Heart left ventricle (tissue), 16 donors: ENCODE data around the gene SMG9. TPM values are rescaled to one million over a fixed set of nuclear protein-coding genes. Genes with fewer than 3 reads are reported as not detected.

ENCODE experiments used
- ATAC-seq, 4 donors: fragments of 200-7000 bp; cut with Tn5 transposase; one replicate each; pipeline ENCODE4 v1.9.1; 2020 to 2022; ENCODE audit warnings: moderate library complexity in 4 of 4, mild to moderate bottlenecking in 3 of 4, moderate number of reproducible peaks in 1 of 4
- DNase-seq, 5 donors: peaks; one replicate each; pipeline ENCODE4 v3.0.0-alpha.2; 2020
- H3K27ac ChIP-seq, 12 donors: fragments of 200-600 bp; sonication (generic) in 4 of 12; one replicate each; pipeline versions ENCODE4 v1.5.0 to v1.8.0; 2016 to 2022; ENCODE audit warnings: mild to moderate bottlenecking in 2 of 12
- H3K27me3 ChIP-seq, 9 donors: fragments of 200-600 bp; sonication (generic) in 2 of 9; one replicate each; pipeline versions ENCODE4 v1.5.1 to v1.8.0; 2016 to 2022; ENCODE audit warnings: mild to moderate bottlenecking in 3 of 9
- H3K36me3 ChIP-seq, 9 donors: fragments of 200-600 bp; sonication (generic) in 2 of 9; one replicate each; pipeline versions ENCODE4 v1.5.0 to v1.8.0; 2018 to 2022; ENCODE audit warnings: mild to moderate bottlenecking in 2 of 9
- H3K4me1 ChIP-seq, 12 donors: fragments of 200-600 bp; sonication (generic) in 4 of 12; one replicate each; pipeline versions ENCODE4 v1.5.0 to v1.8.0; 2016 to 2022; ENCODE audit warnings: mild to moderate bottlenecking in 3 of 12
- H3K4me3 ChIP-seq, 12 donors: fragments of 200-600 bp; sonication (generic) in 4 of 12; one replicate each; pipeline versions ENCODE4 v1.5.0 to v1.8.0; 2017 to 2022; ENCODE audit warnings: mild to moderate bottlenecking in 9 of 12, moderate library complexity in 4 of 12
- H3K9me3 ChIP-seq, 12 donors: fragments of 200-600 bp; sonication (generic) in 4 of 12; one replicate each; pipeline versions ENCODE4 v1.5.0 to v1.8.0; 2016 to 2022; ENCODE audit warnings: mild to moderate bottlenecking in 1 of 12
- CTCF ChIP-seq, 12 donors: fragments of 200-600 bp; sonication (generic) in 4 of 12; IDR thresholded peaks; one replicate each; pipeline versions ENCODE4 v1.5.0 to v1.8.0; 2018 to 2022; ENCODE audit warnings: antibody characterized with exemption in 12 of 12, mild to moderate bottlenecking in 5 of 12
- POLR2A ChIP-seq, 2 donors: fragments of 450-650 bp; IDR thresholded peaks; one replicate each; pipeline ENCODE4 v1.6.1; 2017; ENCODE audit warnings: antibody characterized with exemption in 2 of 2, mild to moderate bottlenecking in 2 of 2, moderate library complexity in 2 of 2
- WGBS, 4 donors: extraction: QIAGEN DNeasy Blood & Tissue Kit in 2 of 4; methylation state at CpG; one replicate each; pipeline versions ENCODE4 v1.1.5 to v1.1.7; 2013 to 2018; 5-methylcytosine and 5-hydroxymethylcytosine counted together
- intact Hi-C, 10 donors: fragments of 100-400 bp; cut with DNase I; formaldehyde crosslinking; loops; one replicate each; pipeline versions ENCODE4 v1.11.1 to v1.14.2; 2022
- polyA plus RNA-seq, 2 donors: library from polyadenylated mRNA; stranded (reverse); fragments of 200-250 nt; gene quantifications; one replicate each; pipeline ENCODE4 v1.2.3, GENCODE V29; 2013
- total RNA-seq, 9 donors: library from RNA; depleted of rRNA in 2 of 9; stranded (reverse); fragments of >200 nt in 2 of 9; fragmentation: NEBNext Ultra II Directional in 3 of 9; extraction: Animal tissue kit (Norgen Biotek cat#: 25700) in 3 of 9; gene quantifications; one replicate each; pipeline versions ENCODE4 v1.1.0 to v1.2.4, GENCODE V29; 2016 to 2023
- donor health status: ischemic (EF 13 %, LVEDD 7.1; RV severe dilation, severe dysfunction).
- donor health status: healthy with polysubstance abuse.
- donor health status: DM: no; HTN: yes; CAD: no.
- donor health status: DM: no; HTN: no; CAD: no.
- donor health status: ischemic (EF 25% LVEDD 6.9; RV normal size, moderate dysfunction).
- donor health status: ischemic (EF 25% LVEDD 5.7; RV mildly dilated, moderate dysfunction).
- donor health status: healthy.
- donor health status: DM: yes; HTN: yes; CAD: no.
- donor health status: ischemic (EF 35%, LVEDD 5.7; RV mildly dilated, moderate dysfunction).
- donor health status: nonischemic (EF 11% LVEDD 7.7; RV severe dilation, severe dysfunction).
- donor health status: DM: yes; HTN: yes; CAD: no.
- donor health status: PGD.
- donor health status: ischemic (EF 29% LVEDD 5.4; RV normal size, mild dysfunction).
- donor health status: nonischemic (EF 23%, LVEDD 6.1; RV moderate dilation, normal function).

The SMG9 gene
- total and polyA plus RNA-seq, 11 donors: 5.8 to 27.7 (median 14.9) TPM

- Histone ChIP-seq H3K4me1 (peaks cover 0 to 24% (median 9%) of the 10 kb centered on the region in 12 donors), H3K27ac (no peak overlapping the region), H3K27me3 (peaks cover 0 to 18% (median 0%) of the 10 kb centered on the region in 9 donors), H3K9me3 (peaks cover 0 to 26% (median 14%) of the 10 kb centered on the region in 12 donors), H3K36me3 (no peaks in the 10 kb centered on the region), H3K4me3 (no peak overlapping the region)
- 75 to 88% (median 82%) methylated on average over 6 of the region's 6 CpGs for WGBS, 4 donors
- TF ChIP-seq POLR2A (IDR thresholded peaks at IDR 0.05) (no peak), CTCF (IDR thresholded peaks at IDR 0.05) (no peak)
- no peak for ATAC-seq
- intact Hi-C loops: no loop called here
- no peak for DNase-seq
These were observed 58.6 kb downstream of the SMG9 start for GRCh38 chr19:43695985-43696704.

- ATAC-seq (no peak), DNase-seq (no peak)
- WGBS, 4 donors: 74 to 86% (median 81%) methylated on average over 5 of the region's 5 CpGs
- peaks cover 0 to 38% (median 22%) of the 10 kb centered on the region in 12 donors for H3K9me3 ChIP-seq
- H3K27me3 ChIP-seq: peaks cover 0 to 9% (median 0%) of the 10 kb centered on the region in 9 donors
- H3K36me3 ChIP-seq: no peaks in the 10 kb centered on the region
- intact Hi-C loops: no loop called here
- H3K4me1 ChIP-seq: peaks cover 0 to 8% (median 4%) of the 10 kb centered on the region in 12 donors
- no peak overlapping the region for H3K4me3 ChIP-seq
- TF ChIP-seq CTCF (IDR thresholded peaks at IDR 0.05): no peak
- TF ChIP-seq POLR2A (IDR thresholded peaks at IDR 0.05): no peak
- H3K27ac ChIP-seq: no peak overlapping the region
These were observed 60.2 kb downstream of the SMG9 start for GRCh38 chr19:43694553-43694952.

- WGBS, 4 donors: 78 to 83% (median 79%) methylated on average over 4 of the region's 4 CpGs
- DNase-seq (no peak), ATAC-seq (no peak)
- TF ChIP-seq POLR2A (IDR thresholded peaks at IDR 0.05) (no peak), CTCF (IDR thresholded peaks at IDR 0.05) (no peak)
- Histone ChIP-seq H3K9me3 (peaks cover 0 to 38% (median 22%) of the 10 kb centered on the region in 12 donors), H3K36me3 (no peaks in the 10 kb centered on the region), H3K27me3 (no peaks in the 10 kb centered on the region), H3K4me1 (peaks cover 0 to 6% (median 0%) of the 10 kb centered on the region in 12 donors), H3K4me3 (no peak overlapping the region), H3K27ac (peak overlapping the region in 1 of 12 donors; percentile 17)
- intact Hi-C loops: no loop called here
These were observed 61.9 kb downstream of the SMG9 start for GRCh38 chr19:43692877-43693276.

- ATAC-seq (no peak), DNase-seq (no peak)
- TF ChIP-seq POLR2A (IDR thresholded peaks at IDR 0.05): no peak
- intact Hi-C loops: no loop called here
- no peaks in the 10 kb centered on the region for H3K27me3 ChIP-seq
- H3K4me3 ChIP-seq: no peak overlapping the region
- peaks cover 0 to 38% (median 22%) of the 10 kb centered on the region in 12 donors for H3K9me3 ChIP-seq
- WGBS, 4 donors: 77 to 91% (median 85%) methylated on average over 2 of the region's 2 CpGs
- H3K4me1 ChIP-seq: peaks cover 0 to 6% (median 0%) of the 10 kb centered on the region in 12 donors
- H3K27ac ChIP-seq: peak overlapping the region in 1 of 12 donors; percentile 17
- H3K36me3 ChIP-seq: no peaks in the 10 kb centered on the region
These were observed 62.4 kb downstream of the SMG9 start for GRCh38 chr19:43692385-43692784.
